KMS-11 (cell line): ENCODE measurements around the gene FCHO2.

Source experiments
- H2AFZ ChIP-seq: fragments of 200-600 bp; sonication (generic); 2 replicates; pipeline ENCODE4 v1.6.1; 2016; ENCODE audit warnings: antibody characterized with exemption, mixed run types, low read depth
- H3K27ac ChIP-seq: fragments of 200-600 bp; sonication (generic); 2 replicates; pipeline ENCODE4 v1.6.1; 2016; ENCODE audit warnings: mild to moderate bottlenecking, mixed run types
- H3K27me3 ChIP-seq: fragments of 200-600 bp; sonication (generic); 2 replicates; pipeline ENCODE4 v1.6.1; 2017; ENCODE audit warnings: mild to moderate bottlenecking, low read depth, mixed run types, moderate library complexity; ENCODE audit not compliant: insufficient read depth
- H3K36me3 ChIP-seq: fragments of 200-600 bp; sonication (generic); 2 replicates; pipeline ENCODE4 v1.6.1; 2017; ENCODE audit warnings: mild to moderate bottlenecking, mixed run types; ENCODE audit not compliant: insufficient read depth
- H3K4me1 ChIP-seq: fragments of 200-600 bp; sonication (generic); 2 replicates; pipeline ENCODE4 v1.6.1; 2016; ENCODE audit warnings: mild to moderate bottlenecking, low read depth, mixed run types; ENCODE audit not compliant: poor library complexity, severe bottlenecking
- H3K4me2 ChIP-seq: fragments of 200-600 bp; sonication (generic); 2 replicates; pipeline ENCODE4 v1.7.0; 2016; ENCODE audit warnings: mild to moderate bottlenecking, mixed run types
- H3K4me3 ChIP-seq: fragments of 200-600 bp; sonication (generic); IDR thresholded peaks from 2 replicates; pipeline ENCODE4 v1.6.1; 2017; ENCODE audit warnings: low read depth, low read length, mixed read lengths; ENCODE audit not compliant: insufficient read depth
- H3K79me2 ChIP-seq: fragments of 200-600 bp; sonication (generic); 2 replicates; pipeline ENCODE4 v1.6.1; 2016; ENCODE audit warnings: low read depth, mixed run types; ENCODE audit not compliant: insufficient read depth
- H3K9ac ChIP-seq: fragments of 200-600 bp; sonication (generic); 2 replicates; pipeline ENCODE4 v1.6.1; 2016; ENCODE audit warnings: mild to moderate bottlenecking, mixed run types
- H4K20me1 ChIP-seq: fragments of 200-600 bp; sonication (generic); 2 replicates; pipeline ENCODE4 v1.6.1; 2016; ENCODE audit warnings: mild to moderate bottlenecking, mixed run types; ENCODE audit not compliant: insufficient read depth
- TF ChIP-seq, protein P1 (sequence below): fragments of 200-600 bp; sonication (generic); conservative IDR thresholded peaks from 2 replicates; pipeline ENCODE4 v1.6.1; 2017; ENCODE audit warnings: low read depth, mild to moderate bottlenecking, antibody characterized with exemption, low read length, moderate library complexity, mixed read lengths

FCHO2 gene

DNA sequence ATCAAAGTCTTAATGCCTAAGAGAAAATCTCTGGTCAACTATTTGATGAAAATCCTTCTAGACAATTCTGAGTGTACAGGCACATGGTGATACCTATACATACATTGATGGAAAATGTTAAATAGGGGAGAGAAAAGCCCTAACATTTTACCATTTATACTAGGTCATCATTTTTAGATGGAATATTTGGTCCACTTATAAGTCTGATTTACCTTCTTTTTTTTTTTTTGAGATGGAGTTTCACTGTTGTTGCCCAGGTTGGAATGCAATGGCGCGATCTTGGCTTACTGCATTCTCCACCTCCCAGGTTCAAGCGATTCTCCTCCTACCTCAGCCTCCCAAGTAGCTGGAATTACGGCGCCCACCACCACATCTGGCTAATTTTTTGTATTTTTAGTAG, 81.7 kb downstream of the FCHO2 start:
- Histone ChIP-seq H3K4me3 (no peak overlapping the region), H3K4me1 (peaks cover 12% of the 10 kb centered on the region), H3K36me3 (no peaks in the 10 kb centered on the region), H3K9ac (no peak overlapping the region), H3K79me2 (no peaks in the 10 kb centered on the region), H2AFZ (no peak overlapping the region), H4K20me1 (no peaks in the 10 kb centered on the region), H3K27me3 (no peaks in the 10 kb centered on the region), H3K4me2 (no peak overlapping the region), H3K27ac (no peak overlapping the region)
- TF ChIP-seq, protein P1, sequence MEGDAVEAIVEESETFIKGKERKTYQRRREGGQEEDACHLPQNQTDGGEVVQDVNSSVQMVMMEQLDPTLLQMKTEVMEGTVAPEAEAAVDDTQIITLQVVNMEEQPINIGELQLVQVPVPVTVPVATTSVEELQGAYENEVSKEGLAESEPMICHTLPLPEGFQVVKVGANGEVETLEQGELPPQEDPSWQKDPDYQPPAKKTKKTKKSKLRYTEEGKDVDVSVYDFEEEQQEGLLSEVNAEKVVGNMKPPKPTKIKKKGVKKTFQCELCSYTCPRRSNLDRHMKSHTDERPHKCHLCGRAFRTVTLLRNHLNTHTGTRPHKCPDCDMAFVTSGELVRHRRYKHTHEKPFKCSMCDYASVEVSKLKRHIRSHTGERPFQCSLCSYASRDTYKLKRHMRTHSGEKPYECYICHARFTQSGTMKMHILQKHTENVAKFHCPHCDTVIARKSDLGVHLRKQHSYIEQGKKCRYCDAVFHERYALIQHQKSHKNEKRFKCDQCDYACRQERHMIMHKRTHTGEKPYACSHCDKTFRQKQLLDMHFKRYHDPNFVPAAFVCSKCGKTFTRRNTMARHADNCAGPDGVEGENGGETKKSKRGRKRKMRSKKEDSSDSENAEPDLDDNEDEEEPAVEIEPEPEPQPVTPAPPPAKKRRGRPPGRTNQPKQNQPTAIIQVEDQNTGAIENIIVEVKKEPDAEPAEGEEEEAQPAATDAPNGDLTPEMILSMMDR, result no peak

GRCh38 chr5:73039082-73039481, 83.2 kb downstream of the FCHO2 start:
- TF ChIP-seq, protein P1, result no peak
- Histone ChIP-seq H3K36me3 (no peaks in the 10 kb centered on the region), H3K9ac (no peak overlapping the region), H3K4me2 (no peak overlapping the region), H3K79me2 (no peaks in the 10 kb centered on the region), H3K4me1 (peaks cover 6% of the 10 kb centered on the region), H3K27ac (no peak overlapping the region), H2AFZ (no peak overlapping the region), H3K4me3 (no peak overlapping the region), H3K27me3 (no peaks in the 10 kb centered on the region), H4K20me1 (no peaks in the 10 kb centered on the region)

GRCh38 chr5:73042993-73043392, 87.2 kb downstream of the FCHO2 start:
- TF ChIP-seq, protein P1, result no peak
- Histone ChIP-seq H3K4me1 (peaks cover 6% of the 10 kb centered on the region), H2AFZ (no peak overlapping the region), H3K36me3 (no peaks in the 10 kb centered on the region), H4K20me1 (no peaks in the 10 kb centered on the region), H3K27me3 (no peaks in the 10 kb centered on the region), H3K4me3 (no peak overlapping the region), H3K4me2 (no peak overlapping the region), H3K27ac (no peak overlapping the region), H3K9ac (no peak overlapping the region), H3K79me2 (no peaks in the 10 kb centered on the region)

DNA sequence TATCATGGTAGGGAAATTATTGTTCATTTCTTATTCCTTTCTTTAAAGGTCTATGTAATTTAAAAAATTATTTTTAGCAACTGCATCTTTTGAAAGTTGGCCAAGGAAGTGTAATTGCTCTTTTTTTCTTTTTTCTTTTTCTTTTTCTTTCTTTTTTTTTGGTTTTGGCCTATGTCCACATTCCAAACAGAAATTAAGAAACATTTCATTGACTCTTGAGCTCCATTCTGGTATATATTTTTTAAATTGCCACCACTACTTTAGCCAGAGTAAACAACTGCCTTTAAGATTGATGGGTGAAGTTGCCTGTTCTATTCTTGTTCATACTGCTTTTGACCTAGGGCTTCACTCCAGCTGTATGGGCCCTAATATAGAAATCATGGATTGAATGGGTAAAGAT, 88.7 kb downstream of the FCHO2 start:
- Histone ChIP-seq H3K4me3 (no peak overlapping the region), H3K4me2 (no peak overlapping the region), H3K79me2 (no peaks in the 10 kb centered on the region), H3K9ac (no peak overlapping the region), H3K36me3 (no peaks in the 10 kb centered on the region), H2AFZ (no peak overlapping the region), H3K4me1 (no peaks in the 10 kb centered on the region), H3K27me3 (no peaks in the 10 kb centered on the region), H4K20me1 (no peaks in the 10 kb centered on the region), H3K27ac (no peak overlapping the region)
- TF ChIP-seq, protein P1, result no peak
